HG03521 (cell line): ENCODE results near the gene ATP9A.
"Not testable (repeated sequence)": the region's sequence is repeated elsewhere in the genome, so short reads cannot be mapped to it uniquely, and the experiment has no call there.

ENCODE experiments used
- ATAC-seq: cut with Tn5 transposase; IDR thresholded peaks from one replicate; pipeline ENCODE4 v1.9.1; 2021; ENCODE audit warnings: mild to moderate bottlenecking, moderate library complexity; ENCODE audit not compliant: unreplicated experiment

ATP9A gene

GRCh38 chr20:51695574-51696303, 72.5 kb downstream of the ATP9A start:
- ATAC-seq: no peak

- no peak for ATAC-seq
Observed at GRCh38 chr20:51692806-51693400, 75.3 kb downstream of the ATP9A start.

GRCh38 chr20:51691703-51692102, 76.5 kb downstream of the ATP9A start:
- no peak for ATAC-seq

- no peak for ATAC-seq
Observed at GRCh38 chr20:51688600-51689244, 79.5 kb downstream of the ATP9A start.

- no peak for ATAC-seq
Observed at GRCh38 chr20:51687630-51688029, 80.6 kb downstream of the ATP9A start.

GRCh38 chr20:51687108-51687507, 81.1 kb downstream of the ATP9A start:
- ATAC-seq: no peak

- ATAC-seq: not testable (repeated sequence)
Observed at GRCh38 chr20:51685494-51685893, 82.7 kb downstream of the ATP9A start.

GRCh38 chr20:51680067-51680749, 88.0 kb downstream of the ATP9A start:
- no peak for ATAC-seq

- no peak for ATAC-seq
Observed at GRCh38 chr20:51679254-51679921, 88.8 kb downstream of the ATP9A start.

GRCh38 chr20:51678026-51678697, 90.0 kb downstream of the ATP9A start:
- ATAC-seq: no peak

- no peak for ATAC-seq
Observed at GRCh38 chr20:51668947-51669346, 99.2 kb downstream of the ATP9A start.

GRCh38 chr20:51668515-51668914, 99.7 kb downstream of the ATP9A start:
- no peak for ATAC-seq

- ATAC-seq: no peak
Observed at GRCh38 chr20:51667491-51667890, 100.7 kb downstream of the ATP9A start.

GRCh38 chr20:51667002-51667408, 101.2 kb downstream of the ATP9A start:
- ATAC-seq: no peak

- no peak for ATAC-seq
Observed at GRCh38 chr20:51666126-51666525, 102.1 kb downstream of the ATP9A start.

GRCh38 chr20:51665543-51666118, 102.6 kb downstream of the ATP9A start:
- ATAC-seq: no peak

- ATAC-seq: no peak
Observed at GRCh38 chr20:51661609-51662178, 106.5 kb downstream of the ATP9A start.

GRCh38 chr20:51660672-51661608, 107.2 kb downstream of the ATP9A start:
- ATAC-seq: no peak
